NCI-H1092 treated with DMSO at 0.1 percent for 48 hours (cell line): ENCODE data around the gene SPATA32.

ENCODE experiments used
- DNase-seq: peaks from one replicate; lab custom pipeline; 2025; lab: John Stamatoyannopoulos, UW

Gene SPATA32

GRCh38 chr17:45228763-45229539 lies 32.9 kb downstream of the SPATA32 start:
- DNase-seq, result no peak

DNA sequence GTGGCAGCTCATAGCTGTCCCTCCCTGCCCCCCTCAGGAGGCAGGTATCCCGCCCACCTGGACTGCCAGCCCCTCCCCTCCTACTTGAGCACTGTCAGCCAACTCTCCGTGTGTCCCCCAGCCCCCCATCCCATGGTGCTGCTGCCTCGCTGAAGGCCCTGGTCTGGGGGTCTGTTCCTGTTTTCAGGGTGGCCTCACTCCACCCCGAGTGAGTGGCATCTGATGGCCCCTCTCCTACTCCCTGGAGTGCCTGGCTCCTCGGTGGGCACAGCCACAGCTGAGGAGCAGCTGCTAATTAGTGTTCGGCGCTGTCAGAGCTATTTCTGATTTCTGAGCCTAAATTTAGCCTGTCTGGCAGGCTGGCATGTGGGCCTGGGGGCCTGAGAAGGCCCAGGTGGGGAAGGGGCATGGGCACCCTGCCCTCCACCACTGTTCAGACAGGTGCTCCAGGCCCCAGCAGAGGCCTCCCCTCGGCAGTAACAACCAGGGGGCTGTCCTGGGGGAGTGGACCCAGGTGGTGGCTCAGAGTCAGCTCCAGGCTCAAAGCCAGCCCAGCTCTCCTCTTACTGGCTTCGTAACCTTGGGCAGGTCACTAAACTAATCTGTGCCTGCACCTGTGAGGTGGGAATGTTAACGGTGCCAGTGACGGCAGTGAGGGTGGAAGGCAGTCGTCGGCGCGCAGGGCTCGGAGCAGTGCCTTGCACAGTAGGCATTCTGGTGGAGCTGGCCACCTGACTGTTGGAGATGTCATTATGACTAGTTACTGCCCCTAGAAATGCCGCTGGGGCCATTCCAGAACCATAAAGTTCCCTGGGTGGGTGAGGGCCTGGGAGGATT lies 33.8 kb downstream of the SPATA32 start:
- DNase-seq, result peak; percentile 76

DNA sequence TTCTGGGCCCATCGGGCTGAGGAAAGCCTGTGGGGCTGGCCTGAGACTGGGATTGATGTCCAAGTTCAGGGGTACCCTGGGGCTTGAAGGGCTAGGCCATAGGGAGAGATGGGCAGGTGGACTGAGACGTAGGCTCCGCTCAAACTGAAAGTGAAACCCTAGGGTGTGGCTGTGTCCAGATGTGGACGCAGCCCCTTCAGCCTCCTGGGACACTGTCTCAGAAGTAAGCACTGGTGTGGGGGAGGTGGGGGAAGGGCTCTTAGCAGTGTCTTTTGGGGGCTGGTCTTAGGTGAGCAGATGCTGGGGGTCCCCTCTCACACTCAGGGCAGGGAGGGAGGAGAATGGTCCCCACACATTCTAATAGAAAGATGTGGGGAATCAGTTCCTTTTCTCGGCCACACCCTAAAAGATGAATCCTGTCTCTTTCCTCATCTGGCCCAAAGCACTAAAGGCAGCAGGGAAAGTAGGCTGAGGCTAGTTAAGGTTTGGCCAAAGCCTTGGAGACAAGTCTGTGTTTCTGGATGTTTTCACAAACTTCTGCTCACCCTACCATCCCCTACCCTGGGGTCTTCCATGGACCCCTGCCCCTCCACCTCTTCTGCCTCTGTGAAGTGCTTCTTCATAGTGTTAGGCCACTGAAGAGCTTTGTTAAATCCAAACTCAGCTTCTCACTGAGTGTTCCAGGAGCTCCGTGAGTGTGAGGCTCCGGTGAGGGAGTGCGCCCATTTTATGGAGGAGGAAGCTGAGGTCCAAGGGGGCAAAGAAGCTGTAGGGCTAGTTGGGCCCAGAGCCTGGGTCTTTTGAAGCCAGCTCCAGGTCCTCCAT lies 34.6 kb downstream of the SPATA32 start:
- DNase-seq, result no peak

GRCh38 chr17:45226576-45226975 lies 35.3 kb downstream of the SPATA32 start:
- no peak for DNase-seq

- no peak for DNase-seq
These were observed 35.8 kb downstream of the SPATA32 start for GRCh38 chr17:45225964-45226530.

DNA sequence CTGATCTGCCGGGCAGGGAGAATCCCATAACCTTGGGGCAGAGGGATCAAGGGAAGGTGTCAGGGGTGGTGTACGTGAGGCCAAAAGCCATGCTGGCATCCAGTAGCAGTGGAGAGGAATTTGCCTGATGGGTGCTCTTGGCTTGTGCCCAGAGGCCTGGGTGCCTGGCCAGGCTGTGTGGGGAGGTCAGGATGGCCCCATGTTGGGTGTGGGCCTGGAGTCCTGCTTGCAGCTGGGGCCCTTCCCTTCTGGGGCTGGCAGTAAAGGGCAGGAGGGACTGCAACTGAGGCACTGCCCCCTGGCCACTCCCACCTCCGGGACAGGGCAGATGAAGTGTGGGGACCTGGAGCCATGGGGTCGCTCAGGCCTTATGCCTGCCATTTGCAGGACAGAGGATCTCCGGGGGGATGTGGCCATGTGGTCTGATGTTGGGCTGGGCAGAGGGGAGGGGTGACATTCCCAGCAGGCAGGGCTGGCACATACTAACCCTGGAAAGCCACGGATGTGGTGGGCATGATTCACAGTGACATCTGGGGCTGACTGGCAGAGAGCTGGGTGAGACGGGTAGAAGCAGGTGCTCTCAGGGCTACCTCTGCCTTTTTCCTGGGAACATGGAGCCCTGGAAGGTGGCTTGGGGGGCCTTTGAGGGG lies 36.7 kb downstream of the SPATA32 start:
- DNase-seq, result no peak

DNA sequence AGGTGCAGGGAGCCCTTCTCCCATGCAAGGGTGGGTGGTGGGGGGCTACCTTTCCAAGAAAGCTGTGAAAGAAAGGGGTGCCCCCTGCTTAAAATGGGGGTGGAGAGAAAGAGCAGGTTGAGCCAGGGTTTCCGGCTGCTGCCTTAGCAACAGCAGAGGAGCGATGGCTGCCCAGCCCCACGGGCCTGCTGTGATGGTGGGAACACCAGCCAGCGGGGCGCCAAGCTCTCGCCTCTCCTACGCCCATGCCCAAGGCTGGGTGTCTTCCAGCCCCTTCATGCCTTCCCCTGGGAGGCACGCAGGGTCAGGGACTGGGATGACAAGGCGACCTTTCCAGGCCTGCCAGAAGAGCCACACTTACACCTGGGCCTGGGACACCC lies 37.2 kb downstream of the SPATA32 start:
- no peak for DNase-seq

DNA sequence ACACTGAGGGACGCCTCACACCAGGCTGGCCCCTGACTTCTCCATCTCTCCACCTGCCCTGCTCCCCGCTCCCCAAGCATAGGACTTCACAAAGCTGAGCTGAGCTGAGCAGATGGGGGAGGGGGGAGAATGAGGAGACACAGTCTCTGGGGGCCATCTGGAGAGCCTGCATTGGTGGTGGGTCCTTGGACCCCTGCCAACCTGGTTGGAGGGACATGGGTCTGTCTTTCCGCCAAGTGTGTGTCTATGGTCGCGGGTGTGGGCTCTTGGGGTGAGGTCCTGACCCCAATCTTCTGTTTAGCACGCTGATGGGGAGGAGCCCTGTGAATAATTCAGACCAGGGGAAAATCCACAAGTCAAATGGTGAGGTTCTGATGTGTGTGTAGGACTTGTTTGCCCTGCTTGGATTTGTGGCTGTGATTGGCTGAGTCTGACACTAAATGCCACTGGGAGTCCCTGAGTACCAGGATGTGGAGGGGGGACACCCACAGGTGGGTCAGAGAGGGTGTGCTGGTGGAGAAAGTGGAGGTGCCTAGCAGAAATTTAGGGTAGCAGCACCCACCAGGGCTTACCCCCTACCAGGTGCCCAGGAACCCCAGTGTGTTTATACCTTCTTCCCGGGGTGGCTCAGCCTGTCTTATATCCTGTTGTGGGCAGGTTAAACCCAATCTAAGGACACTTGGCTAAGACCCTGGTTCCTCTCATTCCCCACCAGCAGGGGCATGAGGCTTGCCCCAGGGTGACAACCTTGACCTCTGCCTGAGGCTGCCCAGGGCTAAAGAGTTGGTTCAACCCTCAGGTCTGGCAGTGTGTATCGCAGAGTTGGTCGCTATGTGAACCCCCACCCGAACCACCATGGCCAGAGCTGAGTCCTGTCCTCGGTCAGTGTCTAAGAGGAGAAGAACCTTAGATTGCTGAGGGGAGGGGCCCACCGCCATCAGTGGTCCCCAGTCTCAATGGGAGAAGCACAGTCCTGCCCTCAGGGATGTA lies 38.1 kb downstream of the SPATA32 start:
- no peak for DNase-seq

DNA sequence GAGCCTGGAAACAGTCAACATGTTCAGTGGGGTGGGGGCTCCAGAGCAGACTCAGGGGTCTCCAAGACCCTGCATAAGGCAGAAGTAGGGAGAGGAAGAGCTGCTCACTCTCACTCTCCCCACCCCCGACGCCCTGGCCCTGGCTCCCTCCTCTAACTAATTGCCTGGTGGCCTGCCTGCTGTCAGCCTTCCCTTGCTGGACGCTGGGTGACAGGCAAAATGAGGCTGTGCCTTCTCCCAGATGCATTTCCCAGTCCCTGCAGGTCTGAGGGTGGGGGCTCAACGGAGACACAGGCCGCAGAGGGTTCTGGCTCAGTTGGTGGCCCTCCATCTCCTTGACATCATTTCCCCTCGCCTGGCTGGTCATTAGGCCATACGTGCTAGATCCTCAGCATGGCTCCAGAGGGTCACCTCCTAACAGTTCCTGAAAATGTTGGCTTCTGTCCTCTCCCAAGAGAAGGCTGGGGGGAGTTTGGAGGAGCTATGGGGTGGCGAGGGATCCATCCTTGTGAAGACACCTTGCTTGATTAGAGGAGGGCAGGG lies 38.8 kb downstream of the SPATA32 start:
- DNase-seq, result no peak

GRCh38 chr17:45222289-45222995 lies 39.5 kb downstream of the SPATA32 start:
- no peak for DNase-seq

- DNase-seq, result no peak
These were observed 39.9 kb downstream of the SPATA32 start for GRCh38 chr17:45222014-45222288.

DNA sequence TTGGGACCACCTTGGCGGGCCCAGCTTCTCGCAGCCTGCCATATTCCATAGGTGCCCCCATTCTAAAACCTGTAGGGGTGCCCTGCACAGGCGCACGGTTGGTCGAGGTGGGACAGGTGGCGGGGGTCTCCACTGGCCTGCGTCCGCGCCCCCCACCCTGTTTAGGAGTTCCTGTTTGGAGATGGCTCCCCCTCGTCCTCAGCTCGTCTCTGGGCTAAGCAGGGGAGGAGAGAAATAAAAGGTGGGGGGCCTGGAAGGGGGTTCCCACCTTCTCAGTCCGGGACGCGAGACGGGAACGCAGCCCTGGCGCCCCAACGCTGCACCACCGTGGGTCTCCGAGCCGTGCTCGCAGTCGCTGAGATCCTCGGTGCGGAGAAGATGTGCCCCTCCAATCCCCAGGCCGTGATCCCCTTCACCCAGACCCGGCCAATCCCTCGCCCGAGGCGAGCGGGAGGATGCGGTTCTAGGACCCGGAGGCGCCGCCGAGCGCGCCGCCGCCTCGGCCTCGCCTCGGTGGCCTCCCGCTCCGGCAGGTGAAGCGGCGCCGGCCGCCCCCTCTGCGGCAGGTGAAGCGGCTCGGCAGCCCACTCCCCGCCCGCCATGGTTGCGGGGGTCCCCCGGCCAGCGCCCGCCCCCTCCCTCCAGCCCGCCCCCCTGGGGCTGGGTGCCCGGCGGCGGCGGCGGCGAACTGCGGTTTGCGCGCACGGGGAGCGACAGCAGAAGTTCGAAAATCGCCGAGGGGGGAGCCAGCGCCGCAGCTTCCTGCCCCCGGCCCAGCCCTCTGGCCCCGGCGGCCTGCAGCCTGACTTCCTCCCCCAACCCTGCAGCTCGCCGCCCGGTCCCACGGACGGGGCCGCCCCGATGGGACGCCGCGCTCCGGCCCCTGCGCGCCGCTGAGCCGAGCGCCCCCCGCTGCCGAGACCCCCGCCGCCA lies 40.5 kb downstream of the SPATA32 start, which contains the start of gene FMNL1:
TSS of gene FMNL1 (plus strand) at position 805 of the 933 bp plus-strand sequence. CDS start 240 bp downstream, outside the sequence.
- peak; percentile 14 for DNase-seq

GRCh38 chr17:45220079-45220478 lies 41.8 kb downstream of the SPATA32 start:
- DNase-seq, result no peak

DNA sequence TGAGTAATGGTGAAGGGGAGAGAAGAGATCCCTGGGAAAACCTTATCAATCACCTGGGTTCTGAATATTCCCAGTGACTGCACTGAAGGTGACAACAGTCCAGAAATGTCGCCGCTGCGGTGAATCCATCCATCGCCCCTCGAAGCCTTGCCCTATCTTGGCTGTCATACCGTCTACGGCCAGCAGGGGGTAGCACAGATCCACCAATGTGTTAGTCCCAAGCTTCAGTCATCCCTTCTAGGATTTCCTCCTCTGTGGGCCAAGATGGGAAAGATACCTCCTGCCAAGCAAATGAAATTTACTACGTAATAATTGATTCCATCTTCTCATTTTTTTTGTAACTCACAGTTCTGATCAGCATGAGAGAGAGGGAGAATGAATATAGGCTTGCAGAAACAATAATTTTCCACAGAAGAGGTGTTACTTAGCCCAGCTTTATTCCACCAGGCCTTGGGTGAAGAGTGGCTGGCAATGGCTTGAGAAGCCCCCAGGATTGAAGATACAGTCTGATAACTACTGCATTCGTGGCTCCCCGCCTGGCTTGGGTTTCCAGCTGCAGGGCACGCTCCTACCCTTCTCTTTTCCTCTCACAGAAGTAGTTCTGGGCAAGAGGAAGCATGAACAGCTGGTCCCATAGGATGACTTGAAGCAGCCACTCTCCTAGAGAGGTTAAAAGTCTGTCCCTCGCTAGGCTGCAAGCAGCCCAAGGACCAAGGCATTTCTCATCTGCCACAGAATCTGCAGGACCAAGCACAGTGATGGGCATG lies 42.8 kb downstream of the SPATA32 start:
- peak; percentile 78 for DNase-seq
